Smooth muscle cell (in vitro differentiated cells): ENCODE results near the gene ABCC9. TPM values are rescaled to one million over a fixed set of nuclear protein-coding genes. Genes with fewer than 3 reads are reported as not detected.

Experiments
- DNase-seq: peaks from one replicate; lab custom pipeline; 2025; ENCODE audit not compliant: unreplicated experiment; lab: John Stamatoyannopoulos, UW
- H2AFZ ChIP-seq: fragments of 200-600 bp; sonication (generic); 2 replicates; pipeline ENCODE4 v1.6.0; 2016; ENCODE audit warnings: antibody characterized with exemption, low read depth, mild to moderate bottlenecking
- H3F3A ChIP-seq: fragments of 200-600 bp; sonication (generic); 2 replicates; pipeline ENCODE4 v1.6.0; 2017; ENCODE audit warnings: antibody characterized with exemption, low read depth
- H3K27ac ChIP-seq: fragments of 200-600 bp; sonication (generic); 2 replicates; pipeline ENCODE4 v1.5.1; 2016; ENCODE audit warnings: low read depth, mild to moderate bottlenecking
- H3K27me3 ChIP-seq: fragments of 200-600 bp; sonication (generic); 2 replicates; pipeline ENCODE4 v1.6.1; 2016; ENCODE audit warnings: low read depth, mild to moderate bottlenecking
- H3K36me3 ChIP-seq: fragments of 200-600 bp; sonication (generic); 2 replicates; pipeline ENCODE4 v1.5.1; 2016; ENCODE audit warnings: low read depth
- H3K4me1 ChIP-seq: fragments of 200-600 bp; sonication (generic); 2 replicates; pipeline ENCODE4 v1.5.1; 2016; ENCODE audit warnings: low read depth
- H3K4me2 ChIP-seq: fragments of 200-600 bp; sonication (generic); 2 replicates; pipeline ENCODE4 v1.6.0; 2016; ENCODE audit warnings: mild to moderate bottlenecking
- H3K4me3 ChIP-seq: fragments of 200-600 bp; sonication (generic); 2 replicates; pipeline ENCODE4 v1.5.1; 2016; ENCODE audit warnings: mild to moderate bottlenecking
- H3K79me2 ChIP-seq: fragments of 200-600 bp; sonication (generic); 2 replicates; pipeline ENCODE4 v1.6.0; 2016; ENCODE audit warnings: low read depth, mild to moderate bottlenecking
- H3K9ac ChIP-seq: fragments of 200-600 bp; sonication (generic); 2 replicates; pipeline ENCODE4 v1.6.0; 2016; ENCODE audit warnings: low read depth
- H3K9me3 ChIP-seq: fragments of 200-600 bp; sonication (generic); replicated peaks from 2 replicates; pipeline ENCODE4 v1.5.1; 2016; ENCODE audit warnings: low read depth
- H4K20me1 ChIP-seq: fragments of 200-600 bp; sonication (generic); 2 replicates; pipeline ENCODE4 v1.6.0; 2016; ENCODE audit warnings: low read depth
- CTCF ChIP-seq: fragments of 200-600 bp; sonication (generic); IDR thresholded peaks from 2 replicates; pipeline ENCODE4 v1.5.1; 2017; ENCODE audit warnings: borderline replicate concordance, mild to moderate bottlenecking, antibody characterized with exemption; ENCODE audit not compliant: insufficient read depth, poor library complexity, severe bottlenecking
- WGBS: methylation state at CpG from one replicate; pipeline ENCODE4 v1.1.7; 2016; ENCODE audit warnings: low lambda C conversion rate; 5-methylcytosine and 5-hydroxymethylcytosine counted together
- polyA plus RNA-seq: library from polyadenylated mRNA; unstranded; fragments of >200 nt; fragmentation: Nextera tagmentation; extraction: Ambion mirVana; gene quantifications from 2 replicates; pipeline ENCODE4 v1.2.1, GENCODE V29; 2016
- total RNA-seq: library from RNA; depleted of rRNA; stranded (reverse); fragments of >200 nt; gene quantifications from 2 replicates; pipeline ENCODE4 v1.2.3, GENCODE V29; 2014

Gene ABCC9
- total and polyA plus RNA-seq, 2 experiments from 2014 or later = 0.22 TPM; not detected in 1

GRCh38 chr12:21809100-21809499, 132.1 kb downstream of the ABCC9 start:
- no peak for DNase-seq
- Histone ChIP-seq H3K9ac (no peak overlapping the region), H3K79me2 (no peaks in the 10 kb centered on the region), H3K27me3 (no peaks in the 10 kb centered on the region), H3K9me3 (no peaks in the 10 kb centered on the region), H3K27ac (no peak overlapping the region), H3K4me1 (no peaks in the 10 kb centered on the region), H3K4me2 (no peak overlapping the region), H3K4me3 (no peak overlapping the region), H2AFZ (no peak overlapping the region), H3F3A (no peaks in the 10 kb centered on the region), H3K36me3 (no peaks in the 10 kb centered on the region), H4K20me1 (no peaks in the 10 kb centered on the region)
- TF ChIP-seq CTCF = no peak

GRCh38 chr12:21806255-21806654, 135.0 kb downstream of the ABCC9 start:
- no peaks in the 10 kb centered on the region for H4K20me1 ChIP-seq
- no peaks in the 10 kb centered on the region for H3K36me3 ChIP-seq
- no peaks in the 10 kb centered on the region for H3K27me3 ChIP-seq
- DNase-seq = no peak
- H3K4me1 ChIP-seq = no peaks in the 10 kb centered on the region
- no peak overlapping the region for H3K4me3 ChIP-seq
- TF ChIP-seq CTCF = no peak
- no peaks in the 10 kb centered on the region for H3F3A ChIP-seq
- no peak overlapping the region for H3K4me2 ChIP-seq
- no peaks in the 10 kb centered on the region for H3K9me3 ChIP-seq
- H3K79me2 ChIP-seq = no peaks in the 10 kb centered on the region
- H2AFZ ChIP-seq = no peak overlapping the region
- no peak overlapping the region for H3K9ac ChIP-seq
- H3K27ac ChIP-seq = no peak overlapping the region

- no peak overlapping the region for H3K4me3 ChIP-seq
- H3K27ac ChIP-seq = no peak overlapping the region
- 88% methylated on average over 4 of the region's 4 CpGs for WGBS
- no peaks in the 10 kb centered on the region for H3K4me1 ChIP-seq
- H4K20me1 ChIP-seq = no peaks in the 10 kb centered on the region
- H3K79me2 ChIP-seq = no peaks in the 10 kb centered on the region
- no peak for DNase-seq
- H3F3A ChIP-seq = no peaks in the 10 kb centered on the region
- H3K27me3 ChIP-seq = no peaks in the 10 kb centered on the region
- no peak overlapping the region for H2AFZ ChIP-seq
- no peak overlapping the region for H3K9ac ChIP-seq
- no peaks in the 10 kb centered on the region for H3K36me3 ChIP-seq
- no peak overlapping the region for H3K4me2 ChIP-seq
- TF ChIP-seq CTCF = no peak
- no peaks in the 10 kb centered on the region for H3K9me3 ChIP-seq
Measured at GRCh38 chr12:21801522-21802288, 139.5 kb downstream of the ABCC9 start.

GRCh38 chr12:21800011-21800410, 141.2 kb downstream of the ABCC9 start:
- H3F3A ChIP-seq = no peaks in the 10 kb centered on the region
- H3K27me3 ChIP-seq = no peaks in the 10 kb centered on the region
- H3K27ac ChIP-seq = no peak overlapping the region
- no peaks in the 10 kb centered on the region for H3K9me3 ChIP-seq
- TF ChIP-seq CTCF = no peak
- H2AFZ ChIP-seq = no peak overlapping the region
- H4K20me1 ChIP-seq = no peaks in the 10 kb centered on the region
- WGBS = 69% methylated on average over 1 of the region's 1 CpG
- H3K4me2 ChIP-seq = no peak overlapping the region
- DNase-seq = no peak
- no peak overlapping the region for H3K9ac ChIP-seq
- H3K4me1 ChIP-seq = no peaks in the 10 kb centered on the region
- no peaks in the 10 kb centered on the region for H3K79me2 ChIP-seq
- no peak overlapping the region for H3K4me3 ChIP-seq
- H3K36me3 ChIP-seq = no peaks in the 10 kb centered on the region
